ENCODE measurements around the gene PEX10.

Gene PEX10

GRCh38 chr1:2389644-2390043, 22.7 kb downstream of the PEX10 start:
- no peak overlapping the region for H3K27ac ChIP-seq
- no peak for DNase-seq (ENCODE audit: low spot score)
- no peak for TF ChIP-seq CTCF (IDR thresholded peaks at IDR 0.05)
- H3K4me3 ChIP-seq: no peak overlapping the region

DNA sequence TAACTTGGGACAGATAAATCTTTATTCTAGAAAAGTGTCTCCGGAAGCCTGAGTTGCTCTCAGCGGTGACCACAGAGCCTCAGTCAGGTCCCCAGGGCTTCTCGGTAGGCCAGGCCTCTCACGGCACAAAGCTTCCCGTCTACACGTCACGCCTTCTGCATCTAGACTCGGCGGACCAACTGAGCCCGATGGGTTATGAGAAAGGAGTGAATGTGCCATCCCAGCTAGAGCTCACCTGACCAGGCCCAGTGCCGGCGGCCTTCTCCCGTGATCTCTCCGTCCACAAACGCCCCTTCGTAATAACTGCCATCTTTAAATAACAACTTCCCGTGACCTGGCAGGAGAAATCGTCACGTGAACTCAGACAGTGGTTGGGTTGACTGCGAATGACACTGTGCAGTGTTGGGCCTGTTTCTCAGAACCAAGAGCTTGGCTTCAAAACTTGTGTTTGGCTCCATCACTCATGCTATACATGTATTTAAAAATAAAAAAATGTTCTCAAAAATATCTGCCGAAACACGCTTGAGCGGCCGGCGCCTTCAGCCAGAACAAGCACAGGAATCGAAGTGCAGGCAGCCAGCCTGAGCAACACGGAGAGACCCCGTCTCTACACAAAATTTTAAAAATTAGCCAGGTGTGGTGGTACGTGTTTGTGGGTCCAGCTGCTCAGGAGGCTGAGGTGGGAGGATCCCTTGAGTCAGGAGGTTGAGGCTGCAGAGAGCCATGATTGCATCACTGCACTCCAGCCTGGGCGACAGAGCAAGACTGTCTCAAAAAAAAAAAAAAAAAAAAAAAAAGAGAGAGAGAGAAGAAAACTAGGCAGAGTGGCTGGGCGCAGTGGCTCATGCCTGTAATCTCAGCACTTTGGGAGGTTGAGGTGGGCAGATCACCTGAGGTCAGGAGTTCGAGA, 24.1 kb downstream of the PEX10 start:
- no peak overlapping the region for H3K27ac ChIP-seq
- TF ChIP-seq CTCF (IDR thresholded peaks at IDR 0.05): no peak
- no peak overlapping the region for H3K4me3 ChIP-seq
- DNase-seq (ENCODE audit: low spot score): no peak

GRCh38 chr1:2386636-2387611, 25.4 kb downstream of the PEX10 start:
- Histone ChIP-seq H3K4me3 (no peak overlapping the region), H3K27ac (no peak overlapping the region)
- DNase-seq (ENCODE audit: low spot score): no peak
- no peak for TF ChIP-seq CTCF (IDR thresholded peaks at IDR 0.05)

GRCh38 chr1:2385606-2386280, 26.6 kb downstream of the PEX10 start:
- no peak for TF ChIP-seq CTCF (IDR thresholded peaks at IDR 0.05)
- no peak for DNase-seq (ENCODE audit: low spot score)
- Histone ChIP-seq H3K27ac (no peak overlapping the region), H3K4me3 (no peak overlapping the region)

GRCh38 chr1:2384941-2385481, 27.4 kb downstream of the PEX10 start:
- H3K27ac ChIP-seq: no peak overlapping the region
- no peak for DNase-seq (ENCODE audit: low spot score)
- TF ChIP-seq CTCF (IDR thresholded peaks at IDR 0.05): no peak
- no peak overlapping the region for H3K4me3 ChIP-seq

DNA sequence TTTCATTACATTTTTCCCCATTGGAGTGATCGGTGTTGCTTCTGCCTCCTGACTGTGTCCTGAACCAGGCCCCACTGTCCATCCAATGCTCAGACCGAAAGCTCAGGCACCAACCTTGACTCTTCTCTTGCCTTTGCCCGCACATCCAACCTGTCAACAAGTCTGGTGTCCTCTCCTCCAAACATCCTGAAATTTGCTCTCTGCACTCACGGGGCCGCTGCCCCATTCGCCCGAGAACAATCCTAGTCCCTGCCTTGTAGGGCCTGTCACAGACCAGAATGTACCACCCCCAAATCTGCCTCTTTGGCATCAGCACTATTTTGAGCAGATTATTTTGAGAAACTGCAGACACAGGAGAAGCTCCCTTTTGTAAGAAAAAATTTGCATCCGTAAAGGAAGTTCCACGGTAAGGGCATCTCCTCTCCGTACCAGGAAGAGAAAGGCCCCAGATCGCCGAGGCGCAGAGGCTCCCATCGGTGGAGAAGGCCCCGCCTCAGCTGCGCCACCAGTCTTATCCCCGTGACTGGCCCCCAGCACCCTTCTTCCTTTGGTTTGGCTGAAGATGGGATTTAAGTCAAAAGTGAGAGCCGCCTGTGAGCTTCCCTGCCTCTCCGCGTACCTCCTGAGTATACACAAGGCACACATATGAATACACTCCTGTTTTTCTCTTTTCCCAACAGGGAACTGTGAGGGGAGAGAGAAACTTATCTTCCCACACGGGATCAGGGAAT, 28.1 kb downstream of the PEX10 start:
- Histone ChIP-seq H3K4me3 (no peak overlapping the region), H3K27ac (no peak overlapping the region)
- no peak for TF ChIP-seq CTCF (IDR thresholded peaks at IDR 0.05)
- no peak for DNase-seq (ENCODE audit: low spot score)

Data from coronary artery (tissue), 2 donors.